ENCODE data around the gene NACC1. TPM values are rescaled to one million over a fixed set of nuclear protein-coding genes. Genes with fewer than 3 reads are reported as not detected.

The NACC1 gene
- total and polyA plus RNA-seq, 8 donors: 6.9 to 122 (median 23.4) TPM

GRCh38 chr19:13119627-13120026, 1.6 kb downstream of the NACC1 start:
- TF ChIP-seq EP300 (IDR thresholded peaks at IDR 0.05) (no peak), POLR2AphosphoS5 (IDR thresholded peaks at IDR 0.05) (no peak), POLR2A (IDR thresholded peaks at IDR 0.05) (no peak)
- TF ChIP-seq, protein P1, sequence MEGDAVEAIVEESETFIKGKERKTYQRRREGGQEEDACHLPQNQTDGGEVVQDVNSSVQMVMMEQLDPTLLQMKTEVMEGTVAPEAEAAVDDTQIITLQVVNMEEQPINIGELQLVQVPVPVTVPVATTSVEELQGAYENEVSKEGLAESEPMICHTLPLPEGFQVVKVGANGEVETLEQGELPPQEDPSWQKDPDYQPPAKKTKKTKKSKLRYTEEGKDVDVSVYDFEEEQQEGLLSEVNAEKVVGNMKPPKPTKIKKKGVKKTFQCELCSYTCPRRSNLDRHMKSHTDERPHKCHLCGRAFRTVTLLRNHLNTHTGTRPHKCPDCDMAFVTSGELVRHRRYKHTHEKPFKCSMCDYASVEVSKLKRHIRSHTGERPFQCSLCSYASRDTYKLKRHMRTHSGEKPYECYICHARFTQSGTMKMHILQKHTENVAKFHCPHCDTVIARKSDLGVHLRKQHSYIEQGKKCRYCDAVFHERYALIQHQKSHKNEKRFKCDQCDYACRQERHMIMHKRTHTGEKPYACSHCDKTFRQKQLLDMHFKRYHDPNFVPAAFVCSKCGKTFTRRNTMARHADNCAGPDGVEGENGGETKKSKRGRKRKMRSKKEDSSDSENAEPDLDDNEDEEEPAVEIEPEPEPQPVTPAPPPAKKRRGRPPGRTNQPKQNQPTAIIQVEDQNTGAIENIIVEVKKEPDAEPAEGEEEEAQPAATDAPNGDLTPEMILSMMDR (IDR thresholded peaks at IDR 0.05): no peak
- H3K4me1 ChIP-seq: peaks cover 37 to 64% (median 56%) of the 10 kb centered on the region in 4 donors
- H3K27ac ChIP-seq: peak overlapping the region in 2 of 5 donors; percentile 76 to 79
- no peak for DNase-seq
- peak overlapping the region; percentile 86 to 100 (median 98) for H3K4me3 ChIP-seq
- no peaks in the 10 kb centered on the region for H3K9me3 ChIP-seq
- 68 to 77% (median 72%) methylated on average over 8 of the region's 8 CpGs for WGBS, 5 donors
- H3K36me3 ChIP-seq: peaks cover 0 to 30% (median 11%) of the 10 kb centered on the region in 4 donors
- intact Hi-C loops (cut with DNase I; ENCODE audit: low total_unique reads): no loop called here
- no peaks in the 10 kb centered on the region for H3K27me3 ChIP-seq

- Histone ChIP-seq H3K4me1 (peaks cover 37 to 61% (median 55%) of the 10 kb centered on the region in 4 donors), H3K36me3 (peaks cover 0 to 30% (median 9%) of the 10 kb centered on the region in 4 donors), H3K27me3 (no peaks in the 10 kb centered on the region), H3K27ac (peak overlapping the region in 1 of 5 donors; percentile 79), H3K9me3 (no peaks in the 10 kb centered on the region), H3K4me3 (peak overlapping the region in 2 of 4 donors; percentile 96 to 100)
- DNase-seq: no peak
- intact Hi-C loops (cut with DNase I; ENCODE audit: low total_unique reads): no loop called here
- 62 to 80% (median 75%) methylated on average over 9 of the region's 9 CpGs for WGBS, 5 donors
- TF ChIP-seq POLR2A (IDR thresholded peaks at IDR 0.05) (no peak), POLR2AphosphoS5 (IDR thresholded peaks at IDR 0.05) (no peak), EP300 (IDR thresholded peaks at IDR 0.05) (no peak)
- TF ChIP-seq, protein P1 (IDR thresholded peaks at IDR 0.05): no peak
These were observed 2.0 kb downstream of the NACC1 start for GRCh38 chr19:13120031-13120430.

GRCh38 chr19:13120817-13121216, 2.8 kb downstream of the NACC1 start:
- Histone ChIP-seq H3K27me3 (no peaks in the 10 kb centered on the region), H3K9me3 (no peaks in the 10 kb centered on the region), H3K36me3 (peaks cover 0 to 27% (median 8%) of the 10 kb centered on the region in 4 donors), H3K27ac (no peak overlapping the region), H3K4me1 (peaks cover 33 to 53% (median 47%) of the 10 kb centered on the region in 4 donors), H3K4me3 (no peak overlapping the region)
- TF ChIP-seq POLR2AphosphoS5 (IDR thresholded peaks at IDR 0.05) (no peak), EP300 (IDR thresholded peaks at IDR 0.05) (no peak), POLR2A (IDR thresholded peaks at IDR 0.05) (no peak)
- TF ChIP-seq, protein P1 (IDR thresholded peaks at IDR 0.05): no peak
- 66 to 78% (median 77%) methylated on average over 10 of the region's 10 CpGs for WGBS, 5 donors
- DNase-seq: no peak
- intact Hi-C loops (cut with DNase I; ENCODE audit: low total_unique reads): no loop called here

- intact Hi-C loops (cut with DNase I; ENCODE audit: low total_unique reads): no loop called here
- peaks cover 29 to 49% (median 42%) of the 10 kb centered on the region in 4 donors for H3K4me1 ChIP-seq
- 74 to 81% (median 80%) methylated on average over 18 of the region's 18 CpGs for WGBS, 5 donors
- DNase-seq: no peak
- peaks cover 0 to 32% (median 15%) of the 10 kb centered on the region in 4 donors for H3K36me3 ChIP-seq
- H3K4me3 ChIP-seq: no peak overlapping the region
- TF ChIP-seq EP300 (IDR thresholded peaks at IDR 0.05) (no peak), POLR2A (IDR thresholded peaks at IDR 0.05) (no peak), POLR2AphosphoS5 (IDR thresholded peaks at IDR 0.05) (no peak)
- TF ChIP-seq, protein P1 (IDR thresholded peaks at IDR 0.05): no peak
- no peaks in the 10 kb centered on the region for H3K9me3 ChIP-seq
- no peak overlapping the region for H3K27ac ChIP-seq
- H3K27me3 ChIP-seq: no peaks in the 10 kb centered on the region
These were observed 3.6 kb downstream of the NACC1 start for GRCh38 chr19:13121551-13122274.

Data from stomach (tissue), 9 donors.